Keratinocyte (primary cell): ENCODE results near the gene C1QC. TPM values are rescaled to one million over a fixed set of nuclear protein-coding genes. Genes with fewer than 3 reads are reported as not detected.

Experiments
- DNase-seq: peaks from one replicate; pipeline ENCODE4 v3.0.0-alpha.2; 2011; ENCODE audit warnings: low read depth, missing footprints, low spot score
- FAIRE-seq: peaks from 2 replicates; lab custom pipeline; 2011; peaks lifted over from hg19 to GRCh38; lab: Jason Lieb, UNC
- H2AFZ ChIP-seq: 2 replicates; pipeline ENCODE4 v1.6.0; 2012; ENCODE audit warnings: low read length, control low read depth, inconsistent platforms; ENCODE audit not compliant: control insufficient read depth
- H3K27ac ChIP-seq: 2 replicates; pipeline ENCODE4 v1.5.1; 2011; ENCODE audit warnings: low read length; ENCODE audit not compliant: control insufficient read depth, insufficient read depth
- H3K27me3 ChIP-seq: 3 replicates; pipeline ENCODE4 v1.6.0; 2011; ENCODE audit warnings: low read length; ENCODE audit not compliant: control insufficient read depth, insufficient read depth; ENCODE audit errors: extremely low read depth
- H3K36me3 ChIP-seq, 2 experiments: 2 replicates in 1 of 2; 3 replicates in 1 of 2; pipeline ENCODE4 v1.5.1; 2011; ENCODE audit warnings: low read length in 2 of 2, mild to moderate bottlenecking in 1 of 2; ENCODE audit not compliant: control insufficient read depth in 2 of 2, insufficient read depth in 2 of 2; ENCODE audit errors: extremely low read depth in 1 of 2
- H3K4me1 ChIP-seq: 3 replicates; pipeline ENCODE4 v1.5.1; 2011; ENCODE audit warnings: low read length; ENCODE audit not compliant: control insufficient read depth, insufficient read depth; ENCODE audit errors: extremely low read depth
- H3K4me2 ChIP-seq: 3 replicates; pipeline ENCODE4 v1.6.0; 2011; ENCODE audit warnings: low read depth, low read length; ENCODE audit not compliant: control insufficient read depth, insufficient read depth; ENCODE audit errors: extremely low read depth
- H3K4me3 ChIP-seq, 3 experiments: fragments of 200-600 bp in 1 of 3; sonication (generic) in 1 of 3; 2 replicates in 2 of 3; 3 replicates in 1 of 3; pipeline ENCODE4 v1.5.1; 2011 to 2016; ENCODE audit warnings: low read length in 3 of 3, mild to moderate bottlenecking in 3 of 3, control low read depth in 2 of 3, inconsistent platforms in 1 of 3, low read depth in 1 of 3, mixed read lengths in 1 of 3, mixed run types in 1 of 3, moderate library complexity in 1 of 3; ENCODE audit not compliant: control insufficient read depth in 2 of 3, insufficient read depth in 2 of 3; ENCODE audit errors: extremely low read depth in 1 of 3
- H3K79me2 ChIP-seq: 2 replicates; pipeline ENCODE4 v1.6.0; 2012; ENCODE audit warnings: low read length; ENCODE audit not compliant: control insufficient read depth, insufficient read depth
- H3K9ac ChIP-seq: 3 replicates; pipeline ENCODE4 v1.6.0; 2011; ENCODE audit warnings: low read length; ENCODE audit not compliant: control insufficient read depth, insufficient read depth; ENCODE audit errors: extremely low read depth
- H3K9me1 ChIP-seq: 3 replicates; pipeline ENCODE4 v1.6.0; 2011; ENCODE audit warnings: low read length; ENCODE audit not compliant: control insufficient read depth, insufficient read depth; ENCODE audit errors: extremely low read depth
- H3K9me3 ChIP-seq: 2 replicates; pipeline ENCODE4 v1.5.1; 2012; ENCODE audit warnings: low read depth, low read length; ENCODE audit not compliant: control insufficient read depth
- H4K20me1 ChIP-seq: 3 replicates; pipeline ENCODE4 v1.6.0; 2011; ENCODE audit warnings: low read length; ENCODE audit not compliant: control insufficient read depth, insufficient read depth; ENCODE audit errors: extremely low read depth
- EZH2 ChIP-seq: IDR thresholded peaks from one replicate; pipeline ENCODE4 v1.6.1; 2012; ENCODE audit warnings: inconsistent platforms, mild to moderate bottlenecking, low read length, moderate library complexity
- dilution Hi-C: fragments of 300-500 bp; cut with MboI; formaldehyde crosslinking; loops from one replicate; pipeline ENCODE4 v1.7.0; 2020; ENCODE audit warnings: low sequenced_read_pairs; ENCODE audit not compliant: extremely low pct_ligation_motif_present
- polyA plus RNA-seq, 5 experiments: library from polyadenylated mRNA; depleted of rRNA in 3 of 5; stranded (reverse) in 3 of 5; stranded (forward) in 1 of 5; unstranded in 1 of 5; fragments of >200 nt; gene quantifications; 1 replicate in 1 of 5; 2 replicates in 3 of 5; 3 replicates in 1 of 5; pipeline versions ENCODE4 v1.2.1 to v1.2.3, GENCODE V29; 2011 to 2012; ENCODE audit warnings: missing spikeins in 2 of 5, low read depth in 1 of 5, low replicate concordance in 1 of 5
- TF ChIP-seq, protein P1 (sequence below), 3 experiments: IDR thresholded peaks in 1 of 3; conservative IDR thresholded peaks in 1 of 3; optimal IDR thresholded peaks in 1 of 3; 2 replicates in 2 of 3; 3 replicates in 1 of 3; pipeline versions ENCODE3 to v1.5.1; 2011; ENCODE audit warnings: low read length in 3 of 3, mild to moderate bottlenecking in 3 of 3, moderate library complexity in 2 of 3, control low read depth in 1 of 3, inconsistent platforms in 1 of 3; ENCODE audit not compliant: insufficient read depth in 2 of 3; ENCODE audit errors: extremely low read depth in 1 of 3

C1QC gene
- polyA plus RNA-seq, 1 donor (not counting 4 experiments of a cell fraction or from before 2014, with no cell fraction given) = not detected

- Histone ChIP-seq H3K4me3 (no peak overlapping the region), H3K36me3 (no peaks in the 10 kb centered on the region), H3K9me1 (no peaks in the 10 kb centered on the region), H3K9ac (no peak overlapping the region), H3K79me2 (no peaks in the 10 kb centered on the region), H3K9me3 (no peaks in the 10 kb centered on the region), H4K20me1 (no peaks in the 10 kb centered on the region), H3K27me3 (peaks cover 35% of the 10 kb centered on the region), H3K4me2 (no peak overlapping the region), H2AFZ (no peak overlapping the region), H3K27ac (no peak overlapping the region), H3K4me1 (no peaks in the 10 kb centered on the region)
- dilution Hi-C loops = no loop called here
- FAIRE-seq (no peak), DNase-seq (no peak)
- no peak for TF ChIP-seq EZH2
- TF ChIP-seq, protein P1, sequence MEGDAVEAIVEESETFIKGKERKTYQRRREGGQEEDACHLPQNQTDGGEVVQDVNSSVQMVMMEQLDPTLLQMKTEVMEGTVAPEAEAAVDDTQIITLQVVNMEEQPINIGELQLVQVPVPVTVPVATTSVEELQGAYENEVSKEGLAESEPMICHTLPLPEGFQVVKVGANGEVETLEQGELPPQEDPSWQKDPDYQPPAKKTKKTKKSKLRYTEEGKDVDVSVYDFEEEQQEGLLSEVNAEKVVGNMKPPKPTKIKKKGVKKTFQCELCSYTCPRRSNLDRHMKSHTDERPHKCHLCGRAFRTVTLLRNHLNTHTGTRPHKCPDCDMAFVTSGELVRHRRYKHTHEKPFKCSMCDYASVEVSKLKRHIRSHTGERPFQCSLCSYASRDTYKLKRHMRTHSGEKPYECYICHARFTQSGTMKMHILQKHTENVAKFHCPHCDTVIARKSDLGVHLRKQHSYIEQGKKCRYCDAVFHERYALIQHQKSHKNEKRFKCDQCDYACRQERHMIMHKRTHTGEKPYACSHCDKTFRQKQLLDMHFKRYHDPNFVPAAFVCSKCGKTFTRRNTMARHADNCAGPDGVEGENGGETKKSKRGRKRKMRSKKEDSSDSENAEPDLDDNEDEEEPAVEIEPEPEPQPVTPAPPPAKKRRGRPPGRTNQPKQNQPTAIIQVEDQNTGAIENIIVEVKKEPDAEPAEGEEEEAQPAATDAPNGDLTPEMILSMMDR (optimal IDR thresholded peaks at IDR 0.05 in 1 of 3, IDR thresholded peaks at IDR 0.05 in 1 of 3, conservative IDR thresholded peaks at IDR 0.05 in 1 of 3; ENCODE audit: extremely low read depth in 1 of 3, insufficient read depth in 2 of 3, low read length in 3 of 3) = no peak
These were observed 23.6 kb upstream of the C1QC start for GRCh38 chr1:22619798-22620197.

GRCh38 chr1:22621761-22622160 is 21.7 kb upstream of the C1QC start:
- no peaks in the 10 kb centered on the region for H3K9me3 ChIP-seq
- H3K36me3 ChIP-seq = no peaks in the 10 kb centered on the region
- no peak for DNase-seq
- TF ChIP-seq, protein P1 (optimal IDR thresholded peaks at IDR 0.05 in 1 of 3, IDR thresholded peaks at IDR 0.05 in 1 of 3, conservative IDR thresholded peaks at IDR 0.05 in 1 of 3; ENCODE audit: extremely low read depth in 1 of 3, insufficient read depth in 2 of 3, low read length in 3 of 3) = no peak
- TF ChIP-seq EZH2 = no peak
- dilution Hi-C loops = no loop called here
- no peaks in the 10 kb centered on the region for H3K79me2 ChIP-seq
- H3K4me3 ChIP-seq = no peak overlapping the region
- no peaks in the 10 kb centered on the region for H3K4me1 ChIP-seq
- H3K4me2 ChIP-seq = no peak overlapping the region
- H2AFZ ChIP-seq = no peak overlapping the region
- FAIRE-seq = no peak
- H3K27ac ChIP-seq = no peak overlapping the region
- no peaks in the 10 kb centered on the region for H4K20me1 ChIP-seq
- H3K9ac ChIP-seq = no peak overlapping the region
- peaks cover 26% of the 10 kb centered on the region for H3K27me3 ChIP-seq
- no peaks in the 10 kb centered on the region for H3K9me1 ChIP-seq
